ENCODE measurements around the gene CHST8. TPM values are rescaled to one million over a fixed set of nuclear protein-coding genes. Genes with fewer than 3 reads are reported as not detected.

CHST8 gene
- total RNA-seq, 2 donors from 2014 or later, result 1.6 to 3.8 TPM

GRCh38 chr19:33750587-33751435 lies 129.1 kb downstream of the CHST8 start:
- H3K4me1 ChIP-seq (ENCODE audit: control insufficient read depth, insufficient read depth, low read length), result no peaks in the 10 kb centered on the region
- no peaks in the 10 kb centered on the region for H3K27me3 ChIP-seq (ENCODE audit: control insufficient read depth, insufficient read depth, low read length, poor library complexity, severe bottlenecking)
- H3K27ac Mint-ChIP-seq, result no peak overlapping the region
- H3K4me1 Mint-ChIP-seq, result no peaks in the 10 kb centered on the region
- H3K4me3 Mint-ChIP-seq, result no peak overlapping the region
- H3K9ac ChIP-seq (ENCODE audit: extremely low read depth, low read length, poor library complexity, severe bottlenecking), result no peak overlapping the region
- H3K27me3 Mint-ChIP-seq (ENCODE audit: insufficient read depth), result no peaks in the 10 kb centered on the region
- H3K4me3 ChIP-seq (ENCODE audit: low read length), result no peak overlapping the region
- no peak for DNase-seq
- TF ChIP-seq CTCF (conservative IDR thresholded peaks at IDR 0.05), result no peak
- WGBS, 2 experiments (ENCODE audit: insufficient coverage in 1 of 2, insufficient read length in 1 of 2), result 86 to 93% methylated on average over 15 to 18 of the region's 18 CpGs
- no peak overlapping the region for H3K27ac ChIP-seq (ENCODE audit: low read depth, low read length)
- H3K36me3 Mint-ChIP-seq (ENCODE audit: low read depth), result no peaks in the 10 kb centered on the region
- H3K9me3 Mint-ChIP-seq, result no peaks in the 10 kb centered on the region
- no peaks in the 10 kb centered on the region for H3K36me3 ChIP-seq (ENCODE audit: control insufficient read depth, insufficient read depth, low read length)
- H3K9me3 ChIP-seq (ENCODE audit: control insufficient read depth, low read length), result no peaks in the 10 kb centered on the region

GRCh38 chr19:33751436-33751770 lies 129.7 kb downstream of the CHST8 start:
- no peaks in the 10 kb centered on the region for H3K9me3 Mint-ChIP-seq
- H3K4me3 Mint-ChIP-seq, result no peak overlapping the region
- WGBS, 2 experiments (ENCODE audit: insufficient coverage in 1 of 2, insufficient read length in 1 of 2), result 90 to 97% methylated on average over 3 to 5 of the region's 5 CpGs
- no peak overlapping the region for H3K27ac ChIP-seq (ENCODE audit: low read depth, low read length)
- no peak overlapping the region for H3K4me3 ChIP-seq (ENCODE audit: low read length)
- TF ChIP-seq CTCF (conservative IDR thresholded peaks at IDR 0.05), result no peak
- H3K4me1 Mint-ChIP-seq, result no peaks in the 10 kb centered on the region
- H3K27me3 Mint-ChIP-seq (ENCODE audit: insufficient read depth), result no peaks in the 10 kb centered on the region
- H3K4me1 ChIP-seq (ENCODE audit: control insufficient read depth, insufficient read depth, low read length), result no peaks in the 10 kb centered on the region
- H3K36me3 Mint-ChIP-seq (ENCODE audit: low read depth), result no peaks in the 10 kb centered on the region
- DNase-seq, result no peak
- no peak overlapping the region for H3K9ac ChIP-seq (ENCODE audit: extremely low read depth, low read length, poor library complexity, severe bottlenecking)
- no peak overlapping the region for H3K27ac Mint-ChIP-seq
- H3K27me3 ChIP-seq (ENCODE audit: control insufficient read depth, insufficient read depth, low read length, poor library complexity, severe bottlenecking), result no peaks in the 10 kb centered on the region
- H3K9me3 ChIP-seq (ENCODE audit: control insufficient read depth, low read length), result no peaks in the 10 kb centered on the region
- H3K36me3 ChIP-seq (ENCODE audit: control insufficient read depth, insufficient read depth, low read length), result no peaks in the 10 kb centered on the region

- no peaks in the 10 kb centered on the region for H3K4me1 ChIP-seq (ENCODE audit: control insufficient read depth, insufficient read depth, low read length)
- H3K9me3 ChIP-seq (ENCODE audit: control insufficient read depth, low read length), result no peaks in the 10 kb centered on the region
- Mint-ChIP-seq H3K4me3 (no peak overlapping the region), H3K4me1 (no peaks in the 10 kb centered on the region), H3K27me3 (ENCODE audit: insufficient read depth) (no peaks in the 10 kb centered on the region), H3K27ac (no peak overlapping the region), H3K36me3 (ENCODE audit: low read depth) (no peaks in the 10 kb centered on the region), H3K9me3 (no peaks in the 10 kb centered on the region)
- no peak for TF ChIP-seq CTCF (conservative IDR thresholded peaks at IDR 0.05)
- DNase-seq, result no peak
- H3K4me3 ChIP-seq (ENCODE audit: low read length), result no peak overlapping the region
- H3K27ac ChIP-seq (ENCODE audit: low read depth, low read length), result no peak overlapping the region
- H3K36me3 ChIP-seq (ENCODE audit: control insufficient read depth, insufficient read depth, low read length), result no peaks in the 10 kb centered on the region
- H3K9ac ChIP-seq (ENCODE audit: extremely low read depth, low read length, poor library complexity, severe bottlenecking), result no peak overlapping the region
- 74 to 84% methylated on average over 13 to 25 of the region's 27 CpGs for WGBS, 2 experiments (ENCODE audit: insufficient coverage in 1 of 2, insufficient read length in 1 of 2)
- H3K27me3 ChIP-seq (ENCODE audit: control insufficient read depth, insufficient read depth, low read length, poor library complexity, severe bottlenecking), result no peaks in the 10 kb centered on the region
These were observed 130.5 kb downstream of the CHST8 start for GRCh38 chr19:33752018-33752800.

Data from endodermal cell (in vitro differentiated cells).